Measurements from ENCODE around the gene KIF25.

- TF ChIP-seq POLR2A (IDR thresholded peaks at IDR 0.05) (no peak), CTCF (IDR thresholded peaks at IDR 0.05) (no peak)
Observed at GRCh38 chr6:168000198-168001028, 2.9 kb downstream of the KIF25 start.
